ELR (cell line): Measurements from ENCODE around the gene NUDT22.

ENCODE experiments used
- DNase-seq: peaks from one replicate; pipeline ENCODE4 v3.0.0-alpha.2; 2015; ENCODE audit warnings: low read depth

NUDT22 gene

GRCh38 chr11:64255135-64256128, 29.4 kb downstream of the NUDT22 start:
- DNase-seq: no peak

- DNase-seq: no peak
These were observed 30.2 kb downstream of the NUDT22 start for GRCh38 chr11:64256300-64256699.

DNA sequence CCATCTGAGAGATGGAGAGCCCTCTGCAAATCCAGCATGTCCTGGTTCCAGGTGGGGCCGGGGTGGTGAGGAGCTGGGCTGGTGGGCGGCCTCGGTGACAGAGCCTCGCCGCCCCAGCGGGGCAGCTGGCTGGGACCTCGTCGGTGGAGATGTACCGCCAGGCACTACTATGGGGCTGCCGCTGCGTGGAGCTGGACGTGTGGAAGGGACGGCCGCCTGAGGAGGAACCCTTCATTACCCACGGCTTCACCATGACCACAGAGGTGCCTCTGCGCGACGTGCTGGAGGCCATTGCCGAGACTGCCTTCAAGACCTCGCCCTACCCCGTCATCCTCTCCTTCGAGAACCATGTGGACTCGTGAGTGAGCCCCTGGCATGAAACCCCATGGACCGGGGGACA, 32.3 kb downstream of the NUDT22 start:
- no peak for DNase-seq

- no peak for DNase-seq
These were observed 33.0 kb downstream of the NUDT22 start for GRCh38 chr11:64258946-64259532.

DNA sequence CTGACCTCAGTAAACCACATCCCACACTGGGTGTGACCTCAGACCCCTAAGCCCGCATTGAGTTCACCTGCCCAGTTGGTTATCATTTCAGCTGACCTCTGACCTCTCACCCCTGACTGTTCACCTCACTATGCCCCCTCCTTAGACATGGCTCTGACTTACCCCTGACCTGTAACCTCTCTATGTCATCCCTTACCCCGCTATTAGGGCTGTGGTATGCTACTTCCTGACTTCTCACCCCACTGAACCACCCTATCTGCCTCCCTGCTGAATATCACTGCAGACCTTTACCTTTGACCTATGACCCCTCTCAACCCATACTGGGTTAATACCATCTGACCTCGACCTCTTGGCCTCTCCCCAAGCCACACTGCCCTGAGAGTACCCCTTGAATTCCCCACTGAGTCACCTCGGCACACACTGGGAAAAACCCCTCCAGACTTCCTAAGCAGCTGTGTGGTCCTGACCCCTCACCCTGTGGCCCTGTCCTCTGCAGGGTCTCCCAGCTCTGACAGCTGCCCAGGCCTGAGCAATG, 33.5 kb downstream of the NUDT22 start:
- DNase-seq: no peak

DNA sequence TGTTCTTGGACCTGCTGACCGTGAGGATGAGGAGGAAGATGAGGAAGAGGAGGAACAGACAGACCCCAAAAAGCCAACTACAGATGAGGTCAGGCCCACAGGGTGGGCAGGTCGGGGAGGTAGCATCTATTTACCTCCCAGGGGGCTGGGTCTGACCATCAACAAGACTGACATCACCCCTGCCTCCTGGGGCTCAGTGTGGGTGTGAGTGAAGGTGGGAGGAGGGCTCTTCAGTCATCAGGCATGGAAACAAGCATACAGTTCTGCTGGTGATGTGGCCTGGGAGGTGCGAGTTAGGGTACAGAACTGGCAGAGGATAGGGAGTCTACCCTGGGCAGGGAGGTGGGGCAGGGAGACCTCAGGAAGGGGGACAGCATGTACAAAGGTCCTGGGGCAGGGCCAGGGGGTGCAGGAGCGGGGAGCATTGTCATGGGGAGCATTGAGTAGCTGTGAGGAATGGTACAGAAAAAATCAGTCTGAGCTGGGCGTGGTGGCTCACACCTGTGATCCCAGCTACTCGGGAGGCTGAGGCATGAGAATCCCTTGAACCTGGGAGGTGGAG, 34.2 kb downstream of the NUDT22 start:
- no peak for DNase-seq

DNA sequence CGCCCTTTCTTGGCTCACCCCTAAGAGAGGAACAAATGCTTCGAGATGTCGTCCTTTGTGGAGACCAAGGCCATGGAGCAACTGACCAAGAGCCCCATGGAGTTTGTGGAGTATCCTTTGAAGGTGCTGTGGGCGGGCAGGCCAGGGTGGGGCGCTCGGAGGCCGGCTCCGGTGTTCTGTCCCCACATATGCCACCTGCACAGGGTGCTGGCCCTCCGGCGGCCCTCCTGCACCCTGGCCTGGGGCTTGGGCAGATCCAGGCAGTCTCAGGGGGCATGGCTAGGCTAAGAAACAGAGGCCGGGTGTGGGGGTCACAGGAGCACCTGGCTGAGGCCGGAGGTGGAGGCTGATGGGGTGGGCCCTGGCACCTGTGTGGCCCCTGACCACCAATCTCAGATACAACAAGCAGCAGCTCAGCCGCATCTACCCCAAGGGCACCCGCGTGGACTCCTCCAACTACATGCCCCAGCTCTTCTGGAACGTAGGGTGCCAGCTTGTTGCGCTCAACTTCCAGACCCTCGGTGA, 35.5 kb downstream of the NUDT22 start:
- no peak for DNase-seq

DNA sequence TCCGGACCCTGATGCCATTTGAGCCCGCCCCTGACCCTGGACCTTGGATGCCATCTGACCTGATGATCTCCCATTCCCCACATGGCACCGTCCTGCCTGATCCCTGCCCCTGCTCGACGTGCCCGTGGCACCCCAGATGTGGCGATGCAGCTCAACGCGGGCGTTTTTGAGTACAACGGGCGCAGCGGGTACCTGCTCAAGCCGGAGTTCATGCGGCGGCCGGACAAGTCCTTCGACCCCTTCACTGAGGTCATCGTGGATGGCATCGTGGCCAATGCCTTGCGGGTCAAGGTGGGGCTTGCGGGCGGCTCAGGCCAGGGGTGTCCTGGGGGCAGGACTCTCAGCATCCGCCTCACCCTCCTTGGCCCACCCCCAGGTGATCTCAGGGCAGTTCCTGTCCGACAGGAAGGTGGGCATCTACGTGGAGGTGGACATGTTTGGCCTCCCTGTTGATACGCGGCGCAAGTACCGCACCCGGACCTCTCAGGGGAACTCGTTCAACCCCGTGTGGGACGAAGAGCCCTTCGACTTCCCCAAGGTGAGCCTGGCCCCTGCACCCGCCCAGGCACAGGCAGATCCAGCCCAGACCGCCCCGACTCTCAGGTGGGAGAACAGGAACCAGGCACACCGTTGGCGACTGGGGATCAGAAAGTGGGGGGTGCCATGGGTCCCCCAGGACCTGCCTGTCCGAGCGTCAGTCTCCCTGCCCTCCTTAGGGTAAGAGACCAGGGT, 36.4 kb downstream of the NUDT22 start:
- DNase-seq: no peak

DNA sequence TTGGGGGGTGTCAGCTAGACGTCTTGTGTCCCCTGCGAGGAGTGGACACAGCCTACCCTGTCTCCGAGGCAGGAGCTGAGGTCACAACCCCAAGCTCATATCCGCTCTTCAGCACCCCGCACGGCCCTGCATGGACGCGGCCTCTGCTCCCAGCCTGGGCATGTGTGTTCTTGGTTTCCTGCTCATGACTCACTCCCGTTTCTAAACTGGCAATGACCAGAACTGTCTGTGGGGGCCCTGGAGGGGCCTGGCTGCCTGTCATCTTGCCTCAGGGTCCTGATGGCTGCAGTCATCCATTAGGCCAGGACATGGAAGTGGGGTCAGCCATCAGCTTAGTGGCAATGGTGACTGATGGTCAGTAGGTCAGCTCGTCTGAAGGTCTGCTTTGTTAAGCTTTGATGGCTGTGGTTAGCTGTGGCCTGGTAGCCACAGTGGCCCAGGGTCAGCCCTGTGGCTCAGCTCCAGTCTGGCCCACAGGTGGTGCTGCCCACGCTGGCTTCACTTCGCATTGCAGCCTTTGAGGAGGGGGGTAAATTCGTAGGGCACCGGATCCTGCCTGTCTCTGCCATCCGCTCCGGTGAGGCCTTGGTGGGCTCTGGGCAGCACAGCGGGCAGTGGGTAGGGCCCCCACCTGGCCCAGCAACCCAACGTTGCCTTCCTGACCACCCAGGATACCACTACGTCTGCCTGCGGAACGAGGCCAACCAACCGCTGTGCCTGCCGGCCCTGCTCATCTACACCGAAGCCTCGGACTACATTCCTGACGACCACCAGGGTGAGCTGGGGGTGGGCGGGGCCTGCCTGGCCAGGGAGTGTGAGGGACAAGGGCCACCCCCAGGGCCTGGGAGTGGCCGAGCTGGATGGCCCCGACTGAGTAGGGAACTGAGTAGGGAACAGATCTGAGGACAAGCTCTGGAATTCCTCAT, 37.2 kb downstream of the NUDT22 start:
- DNase-seq: peak; percentile 95

GRCh38 chr11:64263947-64264317, 37.9 kb downstream of the NUDT22 start:
- no peak for DNase-seq

- no peak for DNase-seq
These were observed 38.3 kb downstream of the NUDT22 start for GRCh38 chr11:64264371-64264852.

- DNase-seq: no peak
These were observed 39.4 kb downstream of the NUDT22 start for GRCh38 chr11:64265176-64266160.

DNA sequence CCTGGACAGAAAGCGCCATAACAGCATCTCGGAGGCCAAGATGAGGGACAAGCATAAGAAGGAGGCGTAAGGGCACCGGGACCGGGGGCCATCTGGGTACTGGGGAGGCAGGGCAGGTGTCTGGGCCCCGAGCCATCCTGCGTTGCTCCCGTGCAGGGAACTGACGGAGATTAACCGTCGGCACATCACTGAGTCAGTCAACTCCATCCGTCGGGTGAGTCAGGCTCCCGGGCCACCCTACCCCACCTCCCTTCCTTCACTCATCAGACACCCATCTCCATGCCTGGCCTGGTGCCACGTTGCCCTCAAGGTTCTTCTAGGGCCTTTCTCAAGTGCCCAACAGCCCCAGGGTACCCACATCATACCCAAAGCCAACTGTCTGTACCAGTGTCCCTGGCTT, 40.3 kb downstream of the NUDT22 start:
- peak; percentile 88 for DNase-seq

DNA sequence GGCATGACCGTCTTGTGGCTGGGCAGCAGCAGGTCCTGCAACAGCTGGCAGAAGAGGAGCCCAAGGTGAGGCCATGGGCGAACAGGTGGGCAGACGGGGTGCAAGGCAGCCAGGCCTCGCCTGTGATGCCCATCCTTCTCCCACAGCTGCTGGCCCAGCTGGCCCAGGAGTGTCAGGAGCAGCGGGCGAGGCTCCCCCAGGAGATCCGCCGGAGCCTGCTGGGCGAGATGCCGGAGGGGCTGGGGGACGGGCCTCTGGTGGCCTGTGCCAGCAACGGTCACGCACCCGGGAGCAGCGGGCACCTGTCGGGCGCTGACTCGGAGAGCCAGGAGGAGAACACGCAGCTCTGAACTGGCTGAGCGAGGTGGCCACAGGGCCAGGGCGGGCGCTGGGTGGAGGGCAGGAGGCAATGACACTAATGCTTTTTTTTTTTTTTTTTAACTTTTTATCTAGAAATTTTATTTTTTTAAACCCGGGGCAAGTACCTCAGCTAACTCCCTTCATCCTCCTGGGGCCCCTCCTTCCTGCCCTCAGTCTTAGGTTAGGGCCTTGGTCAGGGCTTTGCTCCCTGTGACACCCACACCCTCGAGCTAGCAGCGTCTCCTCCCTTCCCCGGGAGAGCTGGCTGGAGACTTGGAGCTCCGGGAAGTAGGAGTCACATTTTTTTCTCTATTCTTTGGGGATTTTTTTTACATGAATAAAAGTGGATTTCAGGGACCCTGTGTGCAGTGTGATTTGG, 41.3 kb downstream of the NUDT22 start:
- no peak for DNase-seq

GRCh38 chr11:64268025-64268892, 42.2 kb downstream of the NUDT22 start:
- DNase-seq: peak; percentile 55

- peak; percentile 78 for DNase-seq
These were observed 42.9 kb downstream of the NUDT22 start for GRCh38 chr11:64268893-64269539.

- peak; percentile 100 for DNase-seq
These were observed 43.6 kb downstream of the NUDT22 start for GRCh38 chr11:64269540-64270220.
